Epithelial cell of proximal tubule (primary cell): Measurements from ENCODE around the gene FAT4. TPM values are rescaled to one million over a fixed set of nuclear protein-coding genes. Genes with fewer than 3 reads are reported as not detected.

Experiments
- DNase-seq: peaks from one replicate; pipeline ENCODE4 v3.0.0-alpha.2; 2011; ENCODE audit warnings: low read depth
- H3K4me3 ChIP-seq: 2 replicates; pipeline ENCODE4 v1.5.1; 2011; ENCODE audit warnings: low read depth, mild to moderate bottlenecking, low read length
- CTCF ChIP-seq: conservative IDR thresholded peaks from 2 replicates; pipeline ENCODE4 v1.5.1; 2012; ENCODE audit warnings: low read depth, mild to moderate bottlenecking, low read length
- total RNA-seq: library from RNA; depleted of rRNA; stranded (reverse); fragments of >200 nt; gene quantifications from 2 replicates; pipeline ENCODE4 v1.2.3, GENCODE V29; 2015

The FAT4 gene
- total RNA-seq, 1 donor from 2014 or later, result 0.58 TPM

GRCh38 chr4:125352521-125352920, 37.8 kb downstream of the FAT4 start:
- DNase-seq, result no peak
- no peak for TF ChIP-seq CTCF
- H3K4me3 ChIP-seq, result no peak overlapping the region

DNA sequence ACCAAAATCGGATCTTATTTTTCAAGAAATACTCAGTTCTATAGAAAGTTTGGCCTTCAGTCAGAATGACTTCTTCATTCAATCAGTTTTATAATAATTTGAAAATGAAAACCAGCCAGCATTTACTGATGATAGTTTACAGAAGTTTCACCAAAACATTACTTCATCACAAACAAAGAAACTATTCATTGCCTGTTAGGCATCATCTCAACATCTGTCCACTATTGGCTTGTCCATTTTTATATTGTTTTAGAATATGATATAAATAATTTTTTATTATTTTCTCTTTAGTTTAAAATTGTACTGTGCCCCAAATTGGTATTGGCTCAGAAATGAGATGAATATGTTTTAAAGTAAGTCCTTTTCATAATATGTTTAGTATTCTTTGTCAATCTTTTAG, 38.4 kb downstream of the FAT4 start:
- no peak overlapping the region for H3K4me3 ChIP-seq
- DNase-seq, result no peak
- TF ChIP-seq CTCF, result no peak

DNA sequence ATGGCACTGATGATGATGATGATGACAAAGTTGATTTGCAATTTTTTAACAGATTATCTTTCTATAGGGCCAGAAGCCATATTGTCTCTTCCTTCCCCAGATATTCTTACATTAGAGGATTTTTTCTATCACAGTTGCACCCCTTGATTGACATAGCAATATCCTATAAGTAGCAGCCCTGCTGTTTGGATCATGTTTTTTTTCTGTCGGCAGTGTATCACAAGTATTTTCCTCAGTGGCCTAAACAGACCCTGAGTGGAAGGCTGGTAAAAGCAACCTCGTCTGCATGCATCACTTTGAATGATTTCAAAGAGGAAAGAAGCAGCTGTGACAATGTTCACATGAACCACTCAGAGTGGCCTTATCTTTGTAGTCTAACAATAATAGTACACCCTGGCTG, 41.0 kb downstream of the FAT4 start:
- TF ChIP-seq CTCF, result no peak
- no peak overlapping the region for H3K4me3 ChIP-seq
- DNase-seq, result no peak

GRCh38 chr4:125357675-125358074, 42.9 kb downstream of the FAT4 start:
- TF ChIP-seq CTCF, result no peak
- no peak for DNase-seq
- H3K4me3 ChIP-seq, result no peak overlapping the region

- no peak for DNase-seq
- H3K4me3 ChIP-seq, result no peak overlapping the region
- TF ChIP-seq CTCF, result no peak
These were observed 43.7 kb downstream of the FAT4 start for GRCh38 chr4:125358453-125358852.

GRCh38 chr4:125359363-125359762, 44.6 kb downstream of the FAT4 start:
- no peak for TF ChIP-seq CTCF
- DNase-seq, result no peak
- no peak overlapping the region for H3K4me3 ChIP-seq

GRCh38 chr4:125359960-125360634, 45.3 kb downstream of the FAT4 start:
- no peak overlapping the region for H3K4me3 ChIP-seq
- DNase-seq, result no peak
- no peak for TF ChIP-seq CTCF
